Stimulated activated CD8-positive, alpha-beta memory T cell treated with anti-CD3 and anti-CD28 coated beads, Interleukin-12 subunit alpha, Interleukin-12 subunit beta, amount 100 ng/mL, for 1 hour (primary cell): ENCODE results near the gene HS2ST1.
A peak's percentile ranks its signal among the peaks of the same experiment; 100 is the strongest.
"Not testable (repeated sequence)": the region's sequence is repeated elsewhere in the genome, so short reads cannot be mapped to it uniquely, and the experiment has no call there.

Source experiments
- DNase-seq: peaks from one replicate; pipeline ENCODE4 v3.0.0-alpha.2; 2020; ENCODE audit warnings: low read depth

The HS2ST1 gene

GRCh38 chr1:86914601-86914997, at the start of gene HS2ST1:
TSS of gene HS2ST1 (plus strand) at chr1:86914635.
- no peak for DNase-seq

GRCh38 chr1:86865973-86866637, 48.3 kb upstream of the HS2ST1 start:
- no peak for DNase-seq

GRCh38 chr1:86866665-86867064, 47.8 kb upstream of the HS2ST1 start:
- no peak for DNase-seq

- not testable (repeated sequence) for DNase-seq
Measured at GRCh38 chr1:86867278-86867677, 47.2 kb upstream of the HS2ST1 start.

GRCh38 chr1:86868477-86868876, 46.0 kb upstream of the HS2ST1 start:
- no peak for DNase-seq

GRCh38 chr1:86871001-86871400, 43.4 kb upstream of the HS2ST1 start:
- no peak for DNase-seq

GRCh38 chr1:86872086-86872485, 42.3 kb upstream of the HS2ST1 start:
- DNase-seq: no peak

GRCh38 chr1:86875722-86876121, 38.7 kb upstream of the HS2ST1 start:
- no peak for DNase-seq

- no peak for DNase-seq
Measured at GRCh38 chr1:86887479-86888162, 26.8 kb upstream of the HS2ST1 start.

GRCh38 chr1:86888327-86888726, 26.1 kb upstream of the HS2ST1 start:
- DNase-seq: no peak

- not testable (repeated sequence) for DNase-seq
Measured at GRCh38 chr1:86899401-86899800, 15.0 kb upstream of the HS2ST1 start.

GRCh38 chr1:86905875-86906274, 8.6 kb upstream of the HS2ST1 start:
- no peak for DNase-seq

- DNase-seq: no peak
Measured at GRCh38 chr1:86906419-86906818, 8.0 kb upstream of the HS2ST1 start.

GRCh38 chr1:86912281-86912900, 2.0 kb upstream of the HS2ST1 start:
- no peak for DNase-seq

GRCh38 chr1:86913399-86913895, 988 bp upstream of the HS2ST1 start:
- no peak for DNase-seq

- DNase-seq: peak; percentile 98
Measured at GRCh38 chr1:86913896-86914600, 387 bp upstream of the HS2ST1 start, which contains the start of gene SELENOF. TSS of gene SELENOF (minus strand) at chr1:86914126. CDS start at chr1:86914111, 15 bp downstream.

GRCh38 chr1:86914998-86915736, 732 bp downstream of the HS2ST1 start:
- DNase-seq: peak; percentile 25

- DNase-seq: peak; percentile 7
Measured at GRCh38 chr1:86915737-86916235, 1.4 kb downstream of the HS2ST1 start.

- DNase-seq: no peak
Measured at GRCh38 chr1:86916752-86917151, 2.3 kb downstream of the HS2ST1 start.

GRCh38 chr1:86922445-86922844, 8.0 kb downstream of the HS2ST1 start:
- no peak for DNase-seq

GRCh38 chr1:86924324-86924960, 10.0 kb downstream of the HS2ST1 start:
- DNase-seq: no peak
